H1 (cell line): ENCODE measurements around the gene GALT.

Experiments used
- CTCF ChIP-seq, 3 experiments: IDR thresholded peaks; 1 replicate in 2 of 3; 2 replicates in 1 of 3; pipeline versions ENCODE4 v1.5.1 to v1.6.1; 2011; ENCODE audit warnings: low read length in 3 of 3, mild to moderate bottlenecking in 3 of 3, inconsistent platforms in 2 of 3, low read depth in 1 of 3, moderate library complexity in 1 of 3; ENCODE audit not compliant: insufficient read depth in 1 of 3; ENCODE audit errors: control extremely low read depth in 1 of 3
- EZH2 ChIP-seq: fragments of 200-600 bp; sonication (generic); IDR thresholded peaks from 2 replicates; pipeline ENCODE4 v1.7.1; 2012; ENCODE audit warnings: low read depth, mild to moderate bottlenecking, moderate library complexity, low read length, inconsistent platforms; ENCODE audit not compliant: severe bottlenecking
- POLR2A ChIP-seq, 2 experiments: IDR thresholded peaks; 1 replicate in 1 of 2; 2 replicates in 1 of 2; pipeline ENCODE4 v1.6.1; 2011; ENCODE audit warnings: low read depth in 2 of 2, low read length in 2 of 2, mild to moderate bottlenecking in 2 of 2; ENCODE audit errors: control extremely low read depth in 1 of 2

DNA sequence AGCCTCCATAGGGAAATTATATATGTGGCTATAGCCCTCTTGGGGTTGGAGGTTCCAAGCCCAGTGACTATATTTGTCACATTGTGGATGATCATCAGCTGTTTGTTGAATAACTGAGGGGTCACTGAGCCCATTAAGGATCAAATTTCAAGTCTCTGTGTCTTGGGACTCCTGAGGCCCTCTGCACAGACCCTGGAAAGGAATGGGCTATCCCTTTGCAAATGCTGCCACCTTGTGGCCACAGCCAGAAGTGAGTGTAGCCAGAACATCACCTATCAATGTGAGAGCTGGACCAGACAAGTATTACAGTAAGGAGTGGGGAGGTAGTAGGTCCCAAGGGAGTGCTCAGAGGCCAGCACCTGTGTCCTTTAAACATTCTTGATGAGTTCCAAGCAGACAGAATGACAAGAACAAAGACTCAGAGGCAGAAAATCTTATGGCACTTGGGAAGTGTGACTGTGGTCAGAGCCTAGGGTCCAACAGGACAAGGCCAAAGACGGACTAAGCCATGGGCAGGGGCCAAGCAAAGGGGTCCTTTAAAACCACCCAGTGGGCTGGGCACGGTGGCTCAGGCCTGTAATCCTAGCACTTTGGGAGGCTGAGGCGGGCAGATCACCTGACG is 42.8 kb upstream of the GALT start:
- no peak for TF ChIP-seq POLR2A (IDR thresholded peaks at IDR 0.05; ENCODE audit: control extremely low read depth in 1 of 2, low read depth in 2 of 2, low read length in 2 of 2)
- no peak for TF ChIP-seq EZH2
- peak; percentile 77 to 96 (median 96) for TF ChIP-seq CTCF (IDR thresholded peaks at IDR 0.05; ENCODE audit: control extremely low read depth in 1 of 3, insufficient read depth in 1 of 3, low read depth in 1 of 3, low read length in 3 of 3)
